ENCODE data around the gene HPCAL4. TPM values are rescaled to one million over a fixed set of nuclear protein-coding genes. Genes with fewer than 3 reads are reported as not detected.

Gene HPCAL4
- total and polyA plus RNA-seq, 10 of the 15 experiments (the other 5 are each of a cell fraction or from before 2014, with no cell fraction given), result 0.05 to 0.18 (median 0.06) TPM; not detected in 5

DNA sequence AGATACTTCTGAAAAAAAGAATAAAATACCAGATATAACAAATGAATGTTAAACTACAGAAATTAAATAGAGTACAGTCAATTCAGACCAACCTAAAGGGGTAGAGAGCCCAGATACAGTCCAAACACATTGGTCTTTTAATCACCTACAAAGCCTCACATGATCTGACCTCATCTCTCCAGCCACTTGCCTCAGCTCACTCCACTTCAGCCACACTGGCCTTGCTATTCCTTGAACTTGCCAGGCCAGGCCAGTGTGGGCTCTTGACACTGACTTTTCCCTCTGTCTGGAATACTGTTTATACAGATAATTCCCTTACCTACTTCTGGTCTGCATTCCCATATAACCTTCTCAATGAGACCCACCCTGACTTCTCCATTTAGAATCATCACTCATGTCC lies 30.4 kb upstream of the HPCAL4 start:
- ChIA-PET RAD21 (ENCODE audit: unreplicated experiment) (no interaction called here), CTCF (interaction anchor here (1.3 to 4.7 kb wide), 4 partner anchors 49 to 115 kb away, joined by 4 to 35 read pairs (median 16); partner anchors contain the start of gene NT5C1A), SMC1A (ENCODE audit: uncharacterized antibody, unreplicated experiment) (interaction anchor here (1.3 to 2.2 kb wide), 2 partner anchors 78 to 116 kb away, joined by 3 to 8 read pairs; no protein-coding TSS in a partner anchor), POLR2A (no interaction called here)
- no peak for DNase-seq (ENCODE audit: low read depth, low spot score)
- H3K27ac ChIP-seq (ENCODE audit: control insufficient read depth, insufficient read depth), result no peak overlapping the region
- H3K9ac ChIP-seq (ENCODE audit: control insufficient read depth, insufficient read depth, low read length), result no peak overlapping the region
- no peaks in the 10 kb centered on the region for H3K9me3 ChIP-seq (replicated peaks; ENCODE audit: control insufficient read depth, insufficient read depth, low read length)
- no peaks in the 10 kb centered on the region for H3K79me2 ChIP-seq (ENCODE audit: control insufficient read depth, insufficient read depth, low read length)
- H3K4me3 ChIP-seq, result no peak overlapping the region
- no peaks in the 10 kb centered on the region for H4K20me1 ChIP-seq (ENCODE audit: control insufficient read depth, insufficient read depth)
- BruUV-seq (replicated peaks), result no TSS peak
- FAIRE-seq, result no peak
- no peaks in the 10 kb centered on the region for H3K4me1 ChIP-seq (ENCODE audit: control insufficient read depth, insufficient read depth, low read length)
- intact Hi-C loops (cut with micrococcal nuclease; ENCODE audit: unreplicated experiment) (loop anchor here (2.0 to 10.0 kb wide), 3 partner anchors 49 to 257 kb away; partner anchors contain the start of gene NT5C1A), in situ Hi-C loops (cut with MboI) (loop anchor here (5.0 kb wide), 1 partner anchor 114 kb away; no protein-coding TSS in a partner anchor)
- H3K4me2 ChIP-seq (ENCODE audit: control insufficient read depth, insufficient read depth), result no peak overlapping the region
- no peak overlapping the region for H2AFZ ChIP-seq (ENCODE audit: control insufficient read depth, low read depth, low read length)
- H3K27me3 ChIP-seq (replicated peaks in 1 of 2; ENCODE audit: control insufficient read depth in 2 of 2, insufficient read depth in 2 of 2, low read length in 1 of 2), result no peaks in the 10 kb centered on the region
- ATAC-seq, result no peak
- no peaks in the 10 kb centered on the region for H3K36me3 ChIP-seq (ENCODE audit: control insufficient read depth in 2 of 2, insufficient read depth in 2 of 2, low read length in 1 of 2)
- TF ChIP-seq WRNIP1 (IDR thresholded peaks at IDR 0.05; ENCODE audit: borderline replicate concordance, low read depth, low read length) (no peak), MTA2 (IDR thresholded peaks at IDR 0.05; ENCODE audit: low read depth) (no peak), SMARCA5 (IDR thresholded peaks at IDR 0.05) (no peak), SIX5 (IDR thresholded peaks at IDR 0.05; ENCODE audit: low read depth, low read length, severe bottlenecking) (no peak), KLF5 (IDR thresholded peaks at IDR 0.05; ENCODE audit: partially characterized antibody) (no peak), CEBPB (IDR thresholded peaks at IDR 0.05; ENCODE audit: borderline replicate concordance in 1 of 2, low read depth in 2 of 2, low read length in 2 of 2) (no peak), NFXL1 (IDR thresholded peaks at IDR 0.05; ENCODE audit: borderline replicate concordance) (no peak), SRF (IDR thresholded peaks at IDR 0.05; ENCODE audit: low read depth in 2 of 2, low read length in 2 of 2) (no peak), ZNF274 (IDR thresholded peaks at IDR 0.05; ENCODE audit: insufficient read depth, insufficient read length) (no peak), BRCA1 (IDR thresholded peaks at IDR 0.05; ENCODE audit: low read depth, low read length) (no peak), EGR1 (IDR thresholded peaks at IDR 0.05; ENCODE audit: borderline replicate concordance in 1 of 2, low read depth in 2 of 2, low read length in 2 of 2) (no peak), GATAD2B (conservative IDR thresholded peaks at IDR 0.05; ENCODE audit: low read depth) (no peak), MYB (IDR thresholded peaks at IDR 0.05; ENCODE audit: borderline replicate concordance, low read depth, low read length) (no peak), FOS (IDR thresholded peaks at IDR 0.05; ENCODE audit: borderline replicate concordance, extremely low read depth, insufficient read length) (no peak), HDAC6 (IDR thresholded peaks at IDR 0.05; ENCODE audit: unreplicated experiment) (no peak)
- TF ChIP-seq, protein P1, sequence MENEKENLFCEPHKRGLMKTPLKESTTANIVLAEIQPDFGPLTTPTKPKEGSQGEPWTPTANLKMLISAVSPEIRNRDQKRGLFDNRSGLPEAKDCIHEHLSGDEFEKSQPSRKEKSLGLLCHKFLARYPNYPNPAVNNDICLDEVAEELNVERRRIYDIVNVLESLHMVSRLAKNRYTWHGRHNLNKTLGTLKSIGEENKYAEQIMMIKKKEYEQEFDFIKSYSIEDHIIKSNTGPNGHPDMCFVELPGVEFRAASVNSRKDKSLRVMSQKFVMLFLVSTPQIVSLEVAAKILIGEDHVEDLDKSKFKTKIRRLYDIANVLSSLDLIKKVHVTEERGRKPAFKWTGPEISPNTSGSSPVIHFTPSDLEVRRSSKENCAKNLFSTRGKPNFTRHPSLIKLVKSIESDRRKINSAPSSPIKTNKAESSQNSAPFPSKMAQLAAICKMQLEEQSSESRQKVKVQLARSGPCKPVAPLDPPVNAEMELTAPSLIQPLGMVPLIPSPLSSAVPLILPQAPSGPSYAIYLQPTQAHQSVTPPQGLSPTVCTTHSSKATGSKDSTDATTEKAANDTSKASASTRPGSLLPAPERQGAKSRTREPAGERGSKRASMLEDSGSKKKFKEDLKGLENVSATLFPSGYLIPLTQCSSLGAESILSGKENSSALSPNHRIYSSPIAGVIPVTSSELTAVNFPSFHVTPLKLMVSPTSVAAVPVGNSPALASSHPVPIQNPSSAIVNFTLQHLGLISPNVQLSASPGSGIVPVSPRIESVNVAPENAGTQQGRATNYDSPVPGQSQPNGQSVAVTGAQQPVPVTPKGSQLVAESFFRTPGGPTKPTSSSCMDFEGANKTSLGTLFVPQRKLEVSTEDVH (IDR thresholded peaks at IDR 0.05; ENCODE audit: low read depth, partially characterized antibody), result no peak
- TF ChIP-seq, protein P2, sequence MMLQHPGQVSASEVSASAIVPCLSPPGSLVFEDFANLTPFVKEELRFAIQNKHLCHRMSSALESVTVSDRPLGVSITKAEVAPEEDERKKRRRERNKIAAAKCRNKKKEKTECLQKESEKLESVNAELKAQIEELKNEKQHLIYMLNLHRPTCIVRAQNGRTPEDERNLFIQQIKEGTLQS (IDR thresholded peaks at IDR 0.05; ENCODE audit: borderline replicate concordance, extremely low read depth, low read depth, low read length), result no peak
- TF ChIP-seq, protein P3, sequence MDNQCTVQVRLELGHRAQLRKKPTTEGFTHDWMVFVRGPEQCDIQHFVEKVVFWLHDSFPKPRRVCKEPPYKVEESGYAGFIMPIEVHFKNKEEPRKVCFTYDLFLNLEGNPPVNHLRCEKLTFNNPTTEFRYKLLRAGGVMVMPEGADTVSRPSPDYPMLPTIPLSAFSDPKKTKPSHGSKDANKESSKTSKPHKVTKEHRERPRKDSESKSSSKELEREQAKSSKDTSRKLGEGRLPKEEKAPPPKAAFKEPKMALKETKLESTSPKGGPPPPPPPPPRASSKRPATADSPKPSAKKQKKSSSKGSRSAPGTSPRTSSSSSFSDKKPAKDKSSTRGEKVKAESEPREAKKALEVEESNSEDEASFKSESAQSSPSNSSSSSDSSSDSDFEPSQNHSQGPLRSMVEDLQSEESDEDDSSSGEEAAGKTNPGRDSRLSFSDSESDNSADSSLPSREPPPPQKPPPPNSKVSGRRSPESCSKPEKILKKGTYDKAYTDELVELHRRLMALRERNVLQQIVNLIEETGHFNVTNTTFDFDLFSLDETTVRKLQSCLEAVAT (IDR thresholded peaks at IDR 0.05), result no peak
- TF ChIP-seq, protein P4, sequence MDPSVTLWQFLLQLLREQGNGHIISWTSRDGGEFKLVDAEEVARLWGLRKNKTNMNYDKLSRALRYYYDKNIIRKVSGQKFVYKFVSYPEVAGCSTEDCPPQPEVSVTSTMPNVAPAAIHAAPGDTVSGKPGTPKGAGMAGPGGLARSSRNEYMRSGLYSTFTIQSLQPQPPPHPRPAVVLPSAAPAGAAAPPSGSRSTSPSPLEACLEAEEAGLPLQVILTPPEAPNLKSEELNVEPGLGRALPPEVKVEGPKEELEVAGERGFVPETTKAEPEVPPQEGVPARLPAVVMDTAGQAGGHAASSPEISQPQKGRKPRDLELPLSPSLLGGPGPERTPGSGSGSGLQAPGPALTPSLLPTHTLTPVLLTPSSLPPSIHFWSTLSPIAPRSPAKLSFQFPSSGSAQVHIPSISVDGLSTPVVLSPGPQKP (IDR thresholded peaks at IDR 0.05; ENCODE audit: low read depth, low read length), result no peak

Data from GM12878 (cell line).